Measurements from ENCODE around the gene STARD3. TPM values are rescaled to one million over a fixed set of nuclear protein-coding genes. Genes with fewer than 3 reads are reported as not detected.

Gene STARD3
- total RNA-seq, 2 experiments from 2014 or later, result 70.5 to 75.7 TPM

DNA sequence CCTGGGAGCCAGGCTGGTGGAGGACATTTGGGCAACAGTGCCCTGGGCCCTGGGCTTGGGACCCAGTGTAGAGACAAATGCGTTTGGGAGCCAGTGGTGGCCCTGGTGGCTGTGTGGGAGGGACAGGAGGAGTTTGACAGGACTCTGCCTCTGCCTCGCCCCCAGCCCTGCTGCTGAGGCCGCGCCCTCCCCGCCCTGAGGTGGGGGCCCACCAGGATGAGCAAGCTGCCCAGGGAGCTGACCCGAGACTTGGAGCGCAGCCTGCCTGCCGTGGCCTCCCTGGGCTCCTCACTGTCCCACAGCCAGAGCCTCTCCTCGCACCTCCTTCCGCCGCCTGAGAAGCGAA is 16.3 kb downstream of the STARD3 start:
- H3K36me3 Mint-ChIP-seq, result peaks cover 2% of the 10 kb centered on the region
- H3K27me3 Mint-ChIP-seq, result no peaks in the 10 kb centered on the region
- no peak overlapping the region for H3K4me3 Mint-ChIP-seq

DNA sequence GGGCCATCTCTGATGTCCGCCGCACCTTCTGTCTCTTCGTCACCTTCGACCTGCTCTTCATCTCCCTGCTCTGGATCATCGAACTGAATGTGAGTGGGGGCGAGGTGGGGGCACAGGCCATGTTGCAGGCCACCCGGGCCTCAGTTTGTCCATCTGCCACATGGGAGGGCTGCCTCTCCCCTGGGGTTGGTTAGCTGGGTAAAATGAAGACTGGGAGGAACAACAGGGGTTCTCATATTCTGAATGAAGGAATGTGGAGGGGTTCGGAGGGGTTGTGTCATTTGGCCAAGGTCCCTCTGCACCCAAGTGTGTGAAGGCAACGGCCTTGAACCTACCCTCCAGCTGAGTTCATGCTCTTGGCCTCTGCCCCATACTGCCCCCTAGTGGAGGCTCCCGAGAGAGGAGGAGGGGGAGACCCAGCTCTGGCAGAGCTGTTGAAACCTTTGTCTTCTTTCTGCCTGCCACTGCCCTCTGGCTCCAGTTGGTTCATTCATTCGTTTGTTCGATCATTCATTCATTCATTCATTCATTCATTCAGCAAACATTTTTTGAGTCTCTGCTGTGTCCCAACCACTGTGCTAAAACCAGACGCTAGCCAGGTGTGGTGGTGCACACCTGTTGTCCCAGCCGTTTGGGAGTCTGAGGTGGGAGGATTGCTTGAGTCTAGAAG is 16.9 kb downstream of the STARD3 start:
- CTCF ChIA-PET, result interaction anchor here (0.8 to 18.0 kb wide), 22 partner anchors 9 to 327 kb away, joined by 3 to 307 read pairs (median 6); partner anchors contain the start of genes MIEN1, PGAP3, PNMT and PPP1R1B
- Mint-ChIP-seq H3K4me1 (peaks cover 12% of the 10 kb centered on the region), H3K4me3 (no peak overlapping the region), H3K9me3 (ENCODE audit: low read depth) (no peaks in the 10 kb centered on the region), H3K27ac (peak overlapping the region; percentile 24), H3K36me3 (peaks cover 2% of the 10 kb centered on the region), H3K27me3 (no peaks in the 10 kb centered on the region)
- peak; percentile 89 for ATAC-seq
- DNase-seq, result peak; percentile 87

More for the DNA sequence above, 16.3 kb downstream of the STARD3 start:
- Mint-ChIP-seq H3K9me3 (ENCODE audit: low read depth) (no peaks in the 10 kb centered on the region), H3K27ac (no peak overlapping the region), H3K4me1 (peaks cover 12% of the 10 kb centered on the region)
- ATAC-seq (peak; percentile 7), DNase-seq (no peak)
- CTCF ChIA-PET, result interaction anchor here (0.8 to 18.0 kb wide), 24 partner anchors 10 to 327 kb away, joined by 3 to 307 read pairs (median 6); partner anchors contain the start of genes MIEN1, PGAP3, PNMT and PPP1R1B

DNA sequence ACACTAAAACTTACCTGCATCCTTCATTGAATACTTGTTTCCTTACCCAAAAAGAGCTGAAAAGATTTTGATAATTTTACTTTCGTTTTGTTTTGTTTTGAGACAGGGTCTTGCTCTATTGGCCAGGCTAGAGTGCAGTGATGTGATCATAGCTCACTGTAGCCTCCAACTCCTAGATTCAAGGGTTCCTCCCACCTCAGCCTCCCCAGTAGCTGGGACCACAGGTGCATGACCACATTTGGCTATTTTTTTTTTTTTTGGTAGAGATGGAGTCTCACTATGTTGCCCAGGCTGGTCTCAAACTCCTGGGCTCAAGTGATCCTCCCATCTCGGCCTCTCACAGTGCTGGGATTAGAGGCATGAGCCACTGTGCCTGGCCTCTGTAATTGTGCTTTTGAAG is 18.2 kb downstream of the STARD3 start:
- H3K27me3 Mint-ChIP-seq, result no peaks in the 10 kb centered on the region
- no peak for DNase-seq
- no peak overlapping the region for H3K27ac Mint-ChIP-seq
- H3K4me1 Mint-ChIP-seq, result peaks cover 8% of the 10 kb centered on the region
- no peak for ATAC-seq
- H3K9me3 Mint-ChIP-seq (ENCODE audit: low read depth), result no peaks in the 10 kb centered on the region
- no peak overlapping the region for H3K4me3 Mint-ChIP-seq
- CTCF ChIA-PET, result interaction anchor here (1.0 to 18.0 kb wide), 12 partner anchors 9 to 326 kb away, joined by 3 to 307 read pairs (median 14); partner anchors contain the start of genes MIEN1, PNMT, PPP1R1B and PSMD3
- H3K36me3 Mint-ChIP-seq, result no peaks in the 10 kb centered on the region

DNA sequence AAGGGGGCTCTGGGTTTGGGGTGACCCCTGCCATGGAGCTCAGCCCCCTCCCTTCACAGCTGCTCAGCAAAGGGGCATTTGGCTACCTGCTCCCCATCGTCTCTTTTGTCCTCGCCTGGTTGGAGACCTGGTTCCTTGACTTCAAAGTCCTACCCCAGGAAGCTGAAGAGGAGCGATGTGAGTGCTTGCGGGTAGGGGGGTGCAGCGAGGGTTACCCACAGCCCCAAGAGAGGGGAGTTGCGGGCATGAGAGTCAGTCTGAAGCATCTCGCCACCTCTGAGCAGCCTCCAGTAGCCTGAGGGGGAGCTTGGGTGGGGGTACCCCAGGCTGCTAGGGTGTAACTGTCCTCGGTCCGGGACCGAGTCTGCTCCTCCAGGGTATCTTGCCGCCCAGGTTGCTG is 21.4 kb downstream of the STARD3 start:
- no peaks in the 10 kb centered on the region for H3K27me3 Mint-ChIP-seq
- peaks cover 3% of the 10 kb centered on the region for H3K4me1 Mint-ChIP-seq
- peaks cover 1% of the 10 kb centered on the region for H3K36me3 Mint-ChIP-seq
- no peak overlapping the region for H3K27ac Mint-ChIP-seq
- CTCF ChIA-PET, result interaction anchor here (0.6 to 18.0 kb wide), 4 partner anchors 9 to 31 kb away, joined by 3 to 307 read pairs (median 3); partner anchors contain the start of gene PPP1R1B
- no peaks in the 10 kb centered on the region for H3K9me3 Mint-ChIP-seq (ENCODE audit: low read depth)
- DNase-seq (no peak), ATAC-seq (no peak)
- no peak overlapping the region for H3K4me3 Mint-ChIP-seq

DNA sequence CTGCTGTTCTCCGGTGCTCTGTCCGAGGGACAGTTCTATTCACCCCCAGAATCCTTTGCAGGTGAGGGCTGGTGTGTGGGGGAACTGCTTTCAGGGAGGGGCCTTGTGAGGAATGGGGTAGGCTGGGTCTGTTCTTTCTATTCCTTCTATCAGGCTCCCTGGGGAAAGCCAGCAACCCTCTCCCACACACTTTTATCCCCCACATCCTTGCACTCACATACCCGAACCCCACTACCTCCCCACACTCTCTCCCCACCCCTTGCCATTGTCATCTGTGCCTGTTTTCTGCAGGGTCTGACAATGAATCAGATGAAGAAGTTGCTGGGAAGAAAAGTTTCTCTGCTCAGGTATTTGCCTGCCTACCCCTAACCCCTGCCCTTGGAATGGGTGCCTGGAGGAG is 21.8 kb downstream of the STARD3 start:
- Mint-ChIP-seq H3K27ac (no peak overlapping the region), H3K36me3 (peaks cover 1% of the 10 kb centered on the region), H3K27me3 (no peaks in the 10 kb centered on the region), H3K9me3 (ENCODE audit: low read depth) (no peaks in the 10 kb centered on the region), H3K4me3 (no peak overlapping the region), H3K4me1 (peaks cover under 1% of the 10 kb centered on the region)
- DNase-seq (no peak), ATAC-seq (no peak)
- CTCF ChIA-PET, result interaction anchor here (0.6 to 18.0 kb wide), 3 partner anchors 9 to 32 kb away, joined by 3 to 307 read pairs (median 3); partner anchors contain the start of gene PPP1R1B

DNA sequence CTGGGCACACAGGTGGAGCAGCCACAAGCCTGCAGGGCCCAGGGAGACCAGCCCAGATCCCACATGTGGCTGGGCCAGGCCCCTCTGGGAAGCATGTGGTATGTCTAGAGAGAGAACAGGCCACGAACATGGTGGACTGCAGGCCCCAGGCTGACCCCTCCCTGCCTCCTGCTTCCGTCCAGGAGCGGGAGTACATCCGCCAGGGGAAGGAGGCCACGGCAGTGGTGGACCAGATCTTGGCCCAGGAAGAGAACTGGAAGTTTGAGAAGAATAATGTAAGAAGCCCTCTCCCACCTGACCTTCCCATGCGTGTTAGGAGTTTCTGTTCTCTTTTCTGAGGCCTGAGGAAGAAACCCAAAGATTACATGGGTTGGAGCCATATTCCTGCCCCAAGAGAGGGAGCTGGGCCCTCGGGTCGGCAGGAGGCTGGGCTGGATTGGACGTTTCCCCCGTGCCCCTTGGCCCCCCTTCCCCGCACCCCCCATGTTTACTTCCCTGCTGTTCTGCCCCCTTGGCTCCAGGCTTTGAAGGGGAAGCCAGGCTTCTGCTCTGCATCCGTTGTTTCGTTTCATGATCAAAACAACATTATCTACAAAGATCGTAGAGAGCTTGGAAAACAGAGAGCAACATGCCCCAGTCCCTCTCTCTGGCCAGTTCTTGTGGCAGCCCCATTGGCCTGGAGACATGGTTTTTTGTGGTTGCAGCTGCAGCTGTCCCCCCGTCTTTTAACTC is 22.5 kb downstream of the STARD3 start:
- ATAC-seq, result no peak
- DNase-seq, result no peak
- Mint-ChIP-seq H3K4me1 (no peaks in the 10 kb centered on the region), H3K36me3 (peaks cover 1% of the 10 kb centered on the region), H3K4me3 (no peak overlapping the region), H3K27me3 (no peaks in the 10 kb centered on the region), H3K27ac (no peak overlapping the region), H3K9me3 (ENCODE audit: low read depth) (no peaks in the 10 kb centered on the region)
- CTCF ChIA-PET, result interaction anchor here (1.0 kb wide), 2 partner anchors 9 kb away, joined by 3 to 5 read pairs; partner anchors contain the start of gene PNMT

DNA sequence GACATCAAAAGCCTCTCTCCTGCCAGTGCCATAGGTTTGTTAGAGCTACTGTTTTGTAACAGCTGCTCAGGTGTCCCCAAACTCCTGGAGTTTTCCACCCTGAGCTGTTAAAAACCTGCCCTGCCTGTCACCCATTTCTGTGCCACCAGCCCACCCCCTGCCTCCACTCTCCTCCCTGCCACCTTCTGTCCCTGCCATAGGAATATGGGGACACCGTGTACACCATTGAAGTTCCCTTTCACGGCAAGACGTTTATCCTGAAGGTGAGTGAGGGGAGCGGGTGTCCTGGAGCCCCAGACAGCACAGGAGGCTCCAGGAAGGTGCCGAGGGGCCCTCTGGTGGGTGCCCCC is 23.0 kb downstream of the STARD3 start:
- no peak for ATAC-seq
- H3K27ac Mint-ChIP-seq, result no peak overlapping the region
- H3K36me3 Mint-ChIP-seq, result peaks cover 1% of the 10 kb centered on the region
- H3K9me3 Mint-ChIP-seq (ENCODE audit: low read depth), result no peaks in the 10 kb centered on the region
- CTCF ChIA-PET, result interaction anchor here (1.0 kb wide), 2 partner anchors 9 kb away, joined by 3 to 5 read pairs; partner anchors contain the start of gene PNMT
- DNase-seq, result no peak
- H3K4me3 Mint-ChIP-seq, result no peak overlapping the region
- H3K27me3 Mint-ChIP-seq, result no peaks in the 10 kb centered on the region
- no peaks in the 10 kb centered on the region for H3K4me1 Mint-ChIP-seq

DNA sequence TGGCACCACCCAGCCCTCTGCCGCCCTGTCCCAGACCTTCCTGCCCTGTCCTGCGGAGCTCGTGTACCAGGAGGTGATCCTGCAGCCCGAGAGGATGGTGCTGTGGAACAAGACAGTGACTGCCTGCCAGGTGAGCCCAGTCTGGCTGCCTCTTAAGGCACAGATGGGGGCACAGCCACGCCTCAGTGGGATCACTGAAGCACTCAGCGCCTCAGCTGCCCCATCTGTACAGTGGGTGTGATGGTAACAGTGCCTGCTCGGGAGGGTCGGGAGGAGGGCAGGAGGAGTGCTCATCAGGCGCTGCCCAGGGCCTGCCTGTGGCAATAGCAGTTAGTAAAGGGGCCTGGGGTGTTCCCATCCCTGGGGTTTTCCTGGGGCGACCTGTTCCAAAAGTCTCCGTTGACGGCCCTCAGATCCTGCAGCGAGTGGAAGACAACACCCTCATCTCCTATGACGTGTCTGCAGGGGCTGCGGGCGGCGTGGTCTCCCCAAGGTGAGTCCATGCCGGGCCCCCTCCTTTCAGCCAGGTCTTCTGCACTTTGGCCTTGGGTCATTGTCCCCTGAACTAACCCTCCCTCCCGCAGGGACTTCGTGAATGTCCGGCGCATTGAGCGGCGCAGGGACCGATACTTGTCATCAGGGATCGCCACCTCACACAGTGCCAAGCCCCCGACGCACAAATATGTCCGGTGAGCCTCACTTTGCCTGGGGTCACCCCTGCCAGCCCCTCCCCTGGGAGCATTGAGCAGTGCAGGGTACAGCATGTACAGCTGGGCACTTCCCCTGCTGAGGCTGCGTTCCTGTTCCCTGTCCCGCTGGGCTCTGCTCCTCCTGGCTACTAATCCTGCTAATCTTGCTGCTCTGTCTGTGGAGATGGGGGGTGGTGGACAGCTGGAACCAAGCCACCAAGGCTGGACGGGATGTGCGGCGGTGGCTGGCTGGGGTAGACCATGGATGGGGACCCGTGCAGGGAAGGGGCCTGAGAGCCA is 23.7 kb downstream of the STARD3 start:
- no peaks in the 10 kb centered on the region for H3K27me3 Mint-ChIP-seq
- CTCF ChIA-PET, result interaction anchor here (0.6 to 1.0 kb wide), 3 partner anchors 8 to 106 kb away, joined by 3 to 5 read pairs (median 3); partner anchors contain the start of gene PNMT
- ATAC-seq, result no peak

DNA sequence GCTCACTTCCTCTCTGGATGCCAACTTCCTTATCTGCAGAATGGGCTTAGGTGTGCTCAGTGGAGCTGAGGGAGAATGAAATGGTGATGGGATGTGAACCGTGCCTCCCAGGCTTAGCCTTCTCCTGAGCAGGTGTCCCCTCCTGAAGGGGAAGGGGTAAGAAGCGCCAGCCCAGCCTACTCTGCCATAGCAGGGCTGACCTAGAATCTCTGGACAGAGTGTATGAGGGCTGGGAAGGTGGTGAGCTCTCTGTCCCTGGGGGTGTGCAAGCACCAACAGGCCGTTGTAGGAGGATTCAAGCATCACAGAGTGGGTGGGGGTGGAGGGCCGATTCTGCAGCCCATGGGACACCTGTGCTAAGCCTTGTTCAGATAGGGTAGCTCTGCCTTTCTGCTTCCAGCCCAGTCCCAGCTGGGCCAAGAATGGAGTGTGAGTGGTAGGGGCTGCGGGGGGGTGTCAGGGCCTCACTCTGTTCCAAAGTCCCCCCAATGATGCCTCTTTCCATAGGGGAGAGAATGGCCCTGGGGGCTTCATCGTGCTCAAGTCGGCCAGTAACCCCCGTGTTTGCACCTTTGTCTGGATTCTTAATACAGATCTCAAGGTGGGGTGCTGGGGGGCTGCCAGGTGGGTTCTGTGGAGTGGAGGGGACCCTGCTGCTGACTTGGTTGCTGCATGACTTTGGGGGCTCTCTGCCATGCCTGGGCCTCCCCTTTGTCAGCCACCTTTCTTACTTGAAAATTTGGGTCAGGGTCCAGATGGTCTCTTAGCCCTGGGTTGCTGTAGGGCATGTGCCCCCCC is 25.0 kb downstream of the STARD3 start:
- Mint-ChIP-seq H3K4me1 (peaks cover under 1% of the 10 kb centered on the region), H3K27ac (no peak overlapping the region), H3K36me3 (peaks cover 1% of the 10 kb centered on the region), H3K27me3 (peaks cover 10% of the 10 kb centered on the region), H3K9me3 (ENCODE audit: low read depth) (no peaks in the 10 kb centered on the region), H3K4me3 (no peak overlapping the region)
- DNase-seq (no peak), ATAC-seq (no peak)
- CTCF ChIA-PET, result no interaction called here

More for the DNA sequence above, 23.7 kb downstream of the STARD3 start:
- no peak for DNase-seq
- Mint-ChIP-seq H3K4me1 (no peaks in the 10 kb centered on the region), H3K4me3 (no peak overlapping the region), H3K36me3 (peaks cover 1% of the 10 kb centered on the region), H3K27ac (no peak overlapping the region), H3K9me3 (ENCODE audit: low read depth) (no peaks in the 10 kb centered on the region)

DNA sequence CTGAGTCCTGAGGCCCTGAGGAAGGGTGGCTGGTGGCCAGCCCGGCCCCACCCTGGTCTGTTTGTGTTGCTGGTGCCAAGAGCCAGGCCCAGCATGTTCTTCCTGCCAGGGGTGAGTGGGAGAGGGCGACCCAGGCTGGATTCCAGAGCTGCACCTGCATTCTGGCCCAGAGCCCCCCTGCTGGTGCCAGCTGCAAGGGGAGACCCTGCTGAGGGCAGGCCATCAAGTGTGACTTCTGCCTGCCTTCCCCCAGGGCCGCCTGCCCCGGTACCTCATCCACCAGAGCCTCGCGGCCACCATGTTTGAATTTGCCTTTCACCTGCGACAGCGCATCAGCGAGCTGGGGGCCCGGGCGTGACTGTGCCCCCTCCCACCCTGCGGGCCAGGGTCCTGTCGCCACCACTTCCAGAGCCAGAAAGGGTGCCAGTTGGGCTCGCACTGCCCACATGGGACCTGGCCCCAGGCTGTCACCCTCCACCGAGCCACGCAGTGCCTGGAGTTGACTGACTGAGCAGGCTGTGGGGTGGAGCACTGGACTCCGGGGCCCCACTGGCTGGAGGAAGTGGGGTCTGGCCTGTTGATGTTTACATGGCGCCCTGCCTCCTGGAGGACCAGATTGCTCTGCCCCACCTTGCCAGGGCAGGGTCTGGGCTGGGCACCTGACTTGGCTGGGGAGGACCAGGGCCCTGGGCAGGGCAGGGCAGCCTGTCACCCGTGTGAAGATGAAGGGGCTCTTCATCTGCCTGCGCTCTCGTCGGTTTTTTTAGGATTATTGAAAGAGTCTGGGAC is 25.8 kb downstream of the STARD3 start:
- H3K27ac Mint-ChIP-seq, result no peak overlapping the region
- CTCF ChIA-PET, result interaction anchor here (1.4 kb wide), 1 partner anchor 9 kb away, joined by 3 read pairs; no protein-coding TSS in a partner anchor

DNA sequence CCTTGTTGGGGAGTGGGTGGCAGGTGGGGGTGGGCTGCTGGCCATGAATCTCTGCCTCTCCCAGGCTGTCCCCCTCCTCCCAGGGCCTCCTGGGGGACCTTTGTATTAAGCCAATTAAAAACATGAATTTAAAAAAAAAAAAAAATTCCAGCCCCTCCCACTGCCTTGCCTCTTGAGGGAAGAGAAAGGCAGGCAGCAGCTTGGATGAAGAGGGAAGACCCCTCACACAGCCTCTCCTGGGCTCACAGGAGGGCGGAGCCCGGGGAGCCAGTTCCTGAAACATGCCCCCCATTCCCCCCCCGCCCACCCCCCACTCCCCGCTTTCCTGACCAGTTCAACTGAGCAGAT is 26.4 kb downstream of the STARD3 start:
- H3K4me3 Mint-ChIP-seq, result no peak overlapping the region
- peaks cover 1% of the 10 kb centered on the region for H3K36me3 Mint-ChIP-seq
- no peak for ATAC-seq
- CTCF ChIA-PET, result interaction anchor here (1.1 to 1.4 kb wide), 5 partner anchors 8 to 41 kb away, joined by 3 to 5 read pairs (median 4); no protein-coding TSS in a partner anchor
- H3K27me3 Mint-ChIP-seq, result peaks cover 16% of the 10 kb centered on the region
- peaks cover 7% of the 10 kb centered on the region for H3K4me1 Mint-ChIP-seq
- no peaks in the 10 kb centered on the region for H3K9me3 Mint-ChIP-seq (ENCODE audit: low read depth)
- no peak for DNase-seq
- H3K27ac Mint-ChIP-seq, result no peak overlapping the region

More for the DNA sequence above, 25.8 kb downstream of the STARD3 start:
- Mint-ChIP-seq H3K27me3 (peaks cover 13% of the 10 kb centered on the region), H3K9me3 (ENCODE audit: low read depth) (no peaks in the 10 kb centered on the region), H3K36me3 (peaks cover 1% of the 10 kb centered on the region), H3K4me3 (no peak overlapping the region), H3K4me1 (peaks cover 2% of the 10 kb centered on the region)
- ATAC-seq, result no peak
- DNase-seq, result no peak

All from activated CD8-positive, alpha-beta memory T cell treated with anti-CD3 and anti-CD28 coated beads, Interleukin-2, amount 10 ng/mL, durations not matched to agents 7 days and 5 days (primary cell).